ENCODE results near the gene PARN.

Gene PARN

GRCh38 chr16:14609716-14610115 is 20.3 kb downstream of the PARN start:
- DNase-seq (ENCODE audit: insufficient read length, low spot score) (no peak), FAIRE-seq (no peak)
- no peak for TF ChIP-seq CTCF (IDR thresholded peaks at IDR 0.05; ENCODE audit: insufficient read depth, missing control alignments)

GRCh38 chr16:14608604-14609003 is 21.5 kb downstream of the PARN start:
- DNase-seq (ENCODE audit: insufficient read length, low spot score), result no peak
- TF ChIP-seq CTCF (IDR thresholded peaks at IDR 0.05; ENCODE audit: insufficient read depth, missing control alignments), result no peak
- FAIRE-seq, result no peak

- DNase-seq (ENCODE audit: insufficient read length, low spot score) (no peak), FAIRE-seq (no peak)
- no peak for TF ChIP-seq CTCF (IDR thresholded peaks at IDR 0.05; ENCODE audit: insufficient read depth, missing control alignments)
Measured at GRCh38 chr16:14608111-14608566, 21.9 kb downstream of the PARN start.

- FAIRE-seq (no peak), DNase-seq (ENCODE audit: insufficient read length, low spot score) (no peak)
- no peak for TF ChIP-seq CTCF (IDR thresholded peaks at IDR 0.05; ENCODE audit: insufficient read depth, missing control alignments)
Measured at GRCh38 chr16:14606102-14606501, 24.0 kb downstream of the PARN start.

GRCh38 chr16:14602443-14602963 is 27.6 kb downstream of the PARN start:
- DNase-seq (ENCODE audit: insufficient read length, low spot score), result no peak
- no peak for FAIRE-seq
- TF ChIP-seq CTCF (IDR thresholded peaks at IDR 0.05; ENCODE audit: insufficient read depth, missing control alignments), result no peak

GRCh38 chr16:14600164-14600563 is 29.9 kb downstream of the PARN start:
- DNase-seq (ENCODE audit: insufficient read length, low spot score) (no peak), FAIRE-seq (no peak)
- peak; percentile 17 for TF ChIP-seq CTCF (IDR thresholded peaks at IDR 0.05; ENCODE audit: insufficient read depth, missing control alignments)

GRCh38 chr16:14586637-14587305 is 43.3 kb downstream of the PARN start:
- FAIRE-seq (no peak), DNase-seq (ENCODE audit: insufficient read length, low spot score) (no peak)
- TF ChIP-seq CTCF (IDR thresholded peaks at IDR 0.05; ENCODE audit: insufficient read depth, missing control alignments), result no peak
